GM19193 (cell line): ENCODE data around the gene C16orf89.

ENCODE experiments used
- POLR2A ChIP-seq: IDR thresholded peaks from 4 replicates; pipeline ENCODE4 v1.6.1; 2011; ENCODE audit not compliant: insufficient read depth, insufficient read length; ENCODE audit errors: extremely low read depth

Gene C16orf89

GRCh38 chr16:5005916-5006315, 59.8 kb downstream of the C16orf89 start:
- TF ChIP-seq POLR2A: no peak

GRCh38 chr16:5004311-5004710, 61.4 kb downstream of the C16orf89 start:
- no peak for TF ChIP-seq POLR2A

GRCh38 chr16:5003828-5004227, 61.9 kb downstream of the C16orf89 start:
- TF ChIP-seq POLR2A: no peak

- no peak for TF ChIP-seq POLR2A
These were observed 62.5 kb downstream of the C16orf89 start for GRCh38 chr16:5003211-5003610.

GRCh38 chr16:5002699-5003143, 63.0 kb downstream of the C16orf89 start:
- no peak for TF ChIP-seq POLR2A

- no peak for TF ChIP-seq POLR2A
These were observed 63.8 kb downstream of the C16orf89 start for GRCh38 chr16:5001986-5002385.

GRCh38 chr16:5001571-5001970, 64.2 kb downstream of the C16orf89 start:
- TF ChIP-seq POLR2A: no peak

- no peak for TF ChIP-seq POLR2A
These were observed 65.2 kb downstream of the C16orf89 start for GRCh38 chr16:5000573-5001001.

- no peak for TF ChIP-seq POLR2A
These were observed 70.9 kb downstream of the C16orf89 start for GRCh38 chr16:4994719-4995434.
